Smooth muscle cell (in vitro differentiated cells): ENCODE measurements around the gene LPCAT1. TPM values are rescaled to one million over a fixed set of nuclear protein-coding genes. Genes with fewer than 3 reads are reported as not detected.

Experiments
- DNase-seq: peaks from one replicate; lab custom pipeline; 2025; ENCODE audit not compliant: unreplicated experiment; lab: John Stamatoyannopoulos, UW
- H2AFZ ChIP-seq: fragments of 200-600 bp; sonication (generic); 2 replicates; pipeline ENCODE4 v1.6.0; 2016; ENCODE audit warnings: antibody characterized with exemption, low read depth, mild to moderate bottlenecking
- H3F3A ChIP-seq: fragments of 200-600 bp; sonication (generic); 2 replicates; pipeline ENCODE4 v1.6.0; 2017; ENCODE audit warnings: antibody characterized with exemption, low read depth
- H3K27ac ChIP-seq: fragments of 200-600 bp; sonication (generic); 2 replicates; pipeline ENCODE4 v1.5.1; 2016; ENCODE audit warnings: low read depth, mild to moderate bottlenecking
- H3K27me3 ChIP-seq: fragments of 200-600 bp; sonication (generic); 2 replicates; pipeline ENCODE4 v1.6.1; 2016; ENCODE audit warnings: low read depth, mild to moderate bottlenecking
- H3K36me3 ChIP-seq: fragments of 200-600 bp; sonication (generic); 2 replicates; pipeline ENCODE4 v1.5.1; 2016; ENCODE audit warnings: low read depth
- H3K4me1 ChIP-seq: fragments of 200-600 bp; sonication (generic); 2 replicates; pipeline ENCODE4 v1.5.1; 2016; ENCODE audit warnings: low read depth
- H3K4me2 ChIP-seq: fragments of 200-600 bp; sonication (generic); 2 replicates; pipeline ENCODE4 v1.6.0; 2016; ENCODE audit warnings: mild to moderate bottlenecking
- H3K4me3 ChIP-seq: fragments of 200-600 bp; sonication (generic); 2 replicates; pipeline ENCODE4 v1.5.1; 2016; ENCODE audit warnings: mild to moderate bottlenecking
- H3K79me2 ChIP-seq: fragments of 200-600 bp; sonication (generic); 2 replicates; pipeline ENCODE4 v1.6.0; 2016; ENCODE audit warnings: low read depth, mild to moderate bottlenecking
- H3K9ac ChIP-seq: fragments of 200-600 bp; sonication (generic); 2 replicates; pipeline ENCODE4 v1.6.0; 2016; ENCODE audit warnings: low read depth
- H3K9me3 ChIP-seq: fragments of 200-600 bp; sonication (generic); replicated peaks from 2 replicates; pipeline ENCODE4 v1.5.1; 2016; ENCODE audit warnings: low read depth
- H4K20me1 ChIP-seq: fragments of 200-600 bp; sonication (generic); 2 replicates; pipeline ENCODE4 v1.6.0; 2016; ENCODE audit warnings: low read depth
- CTCF ChIP-seq: fragments of 200-600 bp; sonication (generic); IDR thresholded peaks from 2 replicates; pipeline ENCODE4 v1.5.1; 2017; ENCODE audit warnings: borderline replicate concordance, mild to moderate bottlenecking, antibody characterized with exemption; ENCODE audit not compliant: insufficient read depth, poor library complexity, severe bottlenecking
- WGBS: methylation state at CpG from one replicate; pipeline ENCODE4 v1.1.7; 2016; ENCODE audit warnings: low lambda C conversion rate; 5-methylcytosine and 5-hydroxymethylcytosine counted together
- polyA plus RNA-seq: library from polyadenylated mRNA; unstranded; fragments of >200 nt; fragmentation: Nextera tagmentation; extraction: Ambion mirVana; gene quantifications from 2 replicates; pipeline ENCODE4 v1.2.1, GENCODE V29; 2016
- total RNA-seq: library from RNA; depleted of rRNA; stranded (reverse); fragments of >200 nt; gene quantifications from 2 replicates; pipeline ENCODE4 v1.2.3, GENCODE V29; 2014

Gene LPCAT1
- total and polyA plus RNA-seq, 2 experiments from 2014 or later = 42.7 to 50.1 TPM

- H3K4me2 ChIP-seq = no peak overlapping the region
- H3K4me3 ChIP-seq = no peak overlapping the region
- no peaks in the 10 kb centered on the region for H3K36me3 ChIP-seq
- peaks cover 19% of the 10 kb centered on the region for H3K4me1 ChIP-seq
- H3K27ac ChIP-seq = no peak overlapping the region
- H3K79me2 ChIP-seq = peaks cover 26% of the 10 kb centered on the region
- no peak overlapping the region for H2AFZ ChIP-seq
- WGBS = 96% methylated on average over 8 of the region's 8 CpGs
- no peaks in the 10 kb centered on the region for H3K9me3 ChIP-seq
- TF ChIP-seq CTCF = no peak
- DNase-seq = no peak
- H3F3A ChIP-seq = peaks cover 10% of the 10 kb centered on the region
- no peak overlapping the region for H3K9ac ChIP-seq
- H4K20me1 ChIP-seq = peaks cover 25% of the 10 kb centered on the region
- no peaks in the 10 kb centered on the region for H3K27me3 ChIP-seq
Measured at GRCh38 chr5:1525624-1526189, 1.9 kb upstream of the LPCAT1 start.

DNA sequence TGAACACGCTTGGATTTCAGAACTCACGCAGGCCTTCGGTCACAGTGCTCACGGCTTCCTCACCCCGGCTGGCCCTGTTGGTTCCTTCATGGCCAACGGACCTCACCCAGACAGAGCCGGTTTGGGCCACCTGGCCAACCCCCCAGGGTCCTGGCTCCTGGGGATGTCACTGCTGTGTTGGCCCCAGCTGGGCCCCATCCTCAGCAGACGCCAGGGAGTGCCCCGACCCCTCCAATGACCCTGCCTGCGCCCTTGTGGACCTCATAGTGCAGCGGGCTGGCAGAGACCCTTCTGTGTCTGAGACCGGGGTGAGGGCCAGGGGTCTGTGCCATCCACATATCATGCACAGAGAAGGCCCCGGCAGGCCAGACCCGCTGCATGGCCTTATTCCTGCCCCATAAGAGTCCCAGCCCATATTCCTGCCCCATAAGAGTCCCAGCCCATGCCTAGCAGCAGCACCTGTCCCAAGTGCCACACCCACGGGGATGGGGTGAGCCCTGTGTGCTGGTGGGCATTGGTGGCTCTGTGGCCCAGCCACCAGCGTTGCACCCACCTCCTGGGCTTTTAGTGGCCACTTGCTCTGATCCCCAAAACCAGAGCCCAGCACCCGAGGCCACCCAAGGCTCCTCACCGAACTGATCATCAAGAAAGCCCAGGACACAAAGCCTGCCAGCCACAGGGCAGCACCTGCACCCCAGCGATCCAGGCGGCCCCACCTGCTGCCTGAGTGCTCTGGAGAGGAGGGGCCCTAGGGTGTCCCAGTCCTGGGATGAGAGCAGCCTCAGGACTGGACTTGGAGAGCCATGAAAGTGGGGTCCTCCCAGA is 1.3 kb upstream of the LPCAT1 start:
- TF ChIP-seq CTCF = no peak
- no peaks in the 10 kb centered on the region for H3K27me3 ChIP-seq
- H2AFZ ChIP-seq = no peak overlapping the region
- H3K36me3 ChIP-seq = no peaks in the 10 kb centered on the region
- H3K79me2 ChIP-seq = peaks cover 31% of the 10 kb centered on the region
- peaks cover 19% of the 10 kb centered on the region for H3K4me1 ChIP-seq
- 94% methylated on average over 19 of the region's 20 CpGs for WGBS
- no peak overlapping the region for H3K4me3 ChIP-seq
- peaks cover 10% of the 10 kb centered on the region for H3F3A ChIP-seq
- no peak overlapping the region for H3K27ac ChIP-seq
- DNase-seq = no peak
- no peak overlapping the region for H3K9ac ChIP-seq
- H3K9me3 ChIP-seq = no peaks in the 10 kb centered on the region
- H4K20me1 ChIP-seq = peaks cover 31% of the 10 kb centered on the region
- peak overlapping the region; percentile 83 for H3K4me2 ChIP-seq

- no peak for DNase-seq
- Histone ChIP-seq H3K36me3 (no peaks in the 10 kb centered on the region), H3K9me3 (no peaks in the 10 kb centered on the region), H3K4me3 (peak overlapping the region; percentile 89), H3K27ac (peak overlapping the region; percentile 65), H3K79me2 (peaks cover 37% of the 10 kb centered on the region), H3K4me1 (peaks cover 19% of the 10 kb centered on the region), H3F3A (peaks cover 10% of the 10 kb centered on the region), H4K20me1 (peaks cover 37% of the 10 kb centered on the region), H3K9ac (peak overlapping the region; percentile 92), H3K4me2 (peak overlapping the region; percentile 83), H2AFZ (peak overlapping the region; percentile 46), H3K27me3 (no peaks in the 10 kb centered on the region)
- WGBS = 79% methylated on average over 13 of the region's 13 CpGs
- no peak for TF ChIP-seq CTCF
Measured at GRCh38 chr5:1524481-1524798, 680 bp upstream of the LPCAT1 start.
